NCI-H526 (cell line): ENCODE measurements around the gene ARIH2.
"Not testable (repeated sequence)": the region's sequence is repeated elsewhere in the genome, so short reads cannot be mapped to it uniquely, and the experiment has no call there.

ENCODE experiments used
- DNase-seq, 2 experiments: peaks; one replicate each; lab custom pipeline; 2025; lab: John Stamatoyannopoulos, UW

ARIH2 gene

GRCh38 chr3:49004352-49005302 is 86.0 kb downstream of the ARIH2 start:
- no peak for DNase-seq

GRCh38 chr3:49005303-49005680 is 86.7 kb downstream of the ARIH2 start:
- DNase-seq, result no peak

GRCh38 chr3:49005998-49006397 is 87.4 kb downstream of the ARIH2 start:
- no peak for DNase-seq

- peak in 1 of 2 experiments; percentile 42 for DNase-seq
These were observed 87.9 kb downstream of the ARIH2 start for GRCh38 chr3:49006408-49007067.

GRCh38 chr3:49007068-49007770 is 88.6 kb downstream of the ARIH2 start, which contains the start of gene WDR6:
Gene WDR6 (plus strand): TSS chr3:49007391. CDS start chr3:49007432, 41 bp downstream.
- DNase-seq, result peak; percentile 94 to 98

GRCh38 chr3:49007771-49008528 is 89.3 kb downstream of the ARIH2 start:
- DNase-seq, result peak; percentile 26 to 87

- DNase-seq, result not testable (repeated sequence)
These were observed 90.0 kb downstream of the ARIH2 start for GRCh38 chr3:49008627-49009026.

GRCh38 chr3:49009396-49009795 is 90.8 kb downstream of the ARIH2 start:
- no peak for DNase-seq

- DNase-seq, result no peak
These were observed 93.9 kb downstream of the ARIH2 start for GRCh38 chr3:49012441-49013017.

- no peak for DNase-seq
These were observed 94.6 kb downstream of the ARIH2 start for GRCh38 chr3:49013113-49013737.

GRCh38 chr3:49013738-49014660 is 95.4 kb downstream of the ARIH2 start:
- peak; percentile 52 to 77 for DNase-seq

- DNase-seq, result no peak
These were observed 96.4 kb downstream of the ARIH2 start for GRCh38 chr3:49015072-49015471.

GRCh38 chr3:49015765-49016164 is 97.1 kb downstream of the ARIH2 start:
- DNase-seq, result no peak

GRCh38 chr3:49016414-49017228 is 98.0 kb downstream of the ARIH2 start:
- peak in 1 of 2 experiments; percentile 13 for DNase-seq

GRCh38 chr3:49017229-49017970 is 98.8 kb downstream of the ARIH2 start:
- peak in 1 of 2 experiments; percentile 27 for DNase-seq

GRCh38 chr3:49017971-49018706 is 99.5 kb downstream of the ARIH2 start, which contains the start of gene DALRD3:
Gene DALRD3 (minus strand): TSS chr3:49018580. CDS start chr3:49018564, 16 bp downstream.
- peak; percentile 69 to 93 for DNase-seq

GRCh38 chr3:49018707-49019006 is 100.0 kb downstream of the ARIH2 start:
- DNase-seq, result no peak
